Muscle layer of colon (tissue), 2 donors: ENCODE results near the gene LPCAT2.

Experiments
- H3K27ac ChIP-seq: one replicate; pipeline ENCODE4 v1.7.0; 2013; ENCODE audit warnings: low read depth, mild to moderate bottlenecking, low read length, moderate library complexity
- H3K27me3 ChIP-seq, 2 donors: one replicate each; pipeline ENCODE4 v1.7.0; 2013; ENCODE audit warnings: low read length in 2 of 2, mild to moderate bottlenecking in 2 of 2; ENCODE audit not compliant: insufficient read depth in 2 of 2, control insufficient read depth in 1 of 2
- H3K36me3 ChIP-seq: one replicate; pipeline ENCODE4 v1.7.0; 2013; ENCODE audit warnings: mild to moderate bottlenecking, low read length; ENCODE audit not compliant: insufficient read depth
- H3K4me1 ChIP-seq: one replicate; pipeline ENCODE4 v1.7.0; 2013; ENCODE audit warnings: mild to moderate bottlenecking, low read length; ENCODE audit not compliant: insufficient read depth
- H3K4me3 ChIP-seq, 2 donors: one replicate each; pipeline ENCODE4 v1.7.0; 2013; ENCODE audit warnings: low read length in 2 of 2, low read depth in 1 of 2, mild to moderate bottlenecking in 1 of 2, moderate library complexity in 1 of 2
- H3K9ac ChIP-seq: one replicate; pipeline ENCODE4 v1.7.0; 2013; ENCODE audit warnings: low read length
- H3K9me3 ChIP-seq: one replicate; pipeline ENCODE4 v1.7.0; 2013; ENCODE audit warnings: mild to moderate bottlenecking, low read length
- donor health status: abdominal sarcoma.
- donor health status: Adenocarcinoma of cecum.

LPCAT2 gene

GRCh38 chr16:55539049-55539448 lies 30.2 kb downstream of the LPCAT2 start:
- Histone ChIP-seq H3K27ac (no peak overlapping the region), H3K9ac (no peak overlapping the region), H3K9me3 (no peaks in the 10 kb centered on the region), H3K36me3 (no peaks in the 10 kb centered on the region), H3K27me3 (no peaks in the 10 kb centered on the region), H3K4me3 (no peak overlapping the region), H3K4me1 (no peaks in the 10 kb centered on the region)

- H3K9ac ChIP-seq, result no peak overlapping the region
- no peaks in the 10 kb centered on the region for H3K4me1 ChIP-seq
- no peak overlapping the region for H3K4me3 ChIP-seq
- no peaks in the 10 kb centered on the region for H3K27me3 ChIP-seq
- H3K9me3 ChIP-seq, result no peaks in the 10 kb centered on the region
- H3K36me3 ChIP-seq, result no peaks in the 10 kb centered on the region
- H3K27ac ChIP-seq, result no peak overlapping the region
These were observed 30.6 kb downstream of the LPCAT2 start for GRCh38 chr16:55539488-55539887.

- Histone ChIP-seq H3K36me3 (no peaks in the 10 kb centered on the region), H3K4me1 (no peaks in the 10 kb centered on the region), H3K27me3 (no peaks in the 10 kb centered on the region), H3K4me3 (no peak overlapping the region), H3K9me3 (no peaks in the 10 kb centered on the region), H3K27ac (no peak overlapping the region), H3K9ac (no peak overlapping the region)
These were observed 31.3 kb downstream of the LPCAT2 start for GRCh38 chr16:55540221-55540620.

GRCh38 chr16:55542459-55543082 lies 33.7 kb downstream of the LPCAT2 start:
- Histone ChIP-seq H3K27ac (no peak overlapping the region), H3K4me3 (no peak overlapping the region), H3K36me3 (no peaks in the 10 kb centered on the region), H3K27me3 (no peaks in the 10 kb centered on the region), H3K9me3 (no peaks in the 10 kb centered on the region), H3K4me1 (no peaks in the 10 kb centered on the region), H3K9ac (no peak overlapping the region)

GRCh38 chr16:55543472-55543871 lies 34.6 kb downstream of the LPCAT2 start:
- Histone ChIP-seq H3K4me1 (no peaks in the 10 kb centered on the region), H3K27me3 (no peaks in the 10 kb centered on the region), H3K9ac (no peak overlapping the region), H3K36me3 (no peaks in the 10 kb centered on the region), H3K27ac (no peak overlapping the region), H3K9me3 (no peaks in the 10 kb centered on the region), H3K4me3 (no peak overlapping the region)

- Histone ChIP-seq H3K4me1 (no peaks in the 10 kb centered on the region), H3K36me3 (no peaks in the 10 kb centered on the region), H3K9me3 (no peaks in the 10 kb centered on the region), H3K27me3 (no peaks in the 10 kb centered on the region), H3K9ac (no peak overlapping the region), H3K27ac (no peak overlapping the region), H3K4me3 (no peak overlapping the region)
These were observed 43.7 kb downstream of the LPCAT2 start for GRCh38 chr16:55552621-55553020.

- H3K4me1 ChIP-seq, result peaks cover 23% of the 10 kb centered on the region
- H3K9ac ChIP-seq, result no peak overlapping the region
- H3K9me3 ChIP-seq, result no peaks in the 10 kb centered on the region
- H3K27ac ChIP-seq, result no peak overlapping the region
- H3K4me3 ChIP-seq, result no peak overlapping the region
- no peaks in the 10 kb centered on the region for H3K36me3 ChIP-seq
- H3K27me3 ChIP-seq, result no peaks in the 10 kb centered on the region
These were observed 46.6 kb downstream of the LPCAT2 start for GRCh38 chr16:55555436-55555835.

- Histone ChIP-seq H3K9me3 (no peaks in the 10 kb centered on the region), H3K27me3 (no peaks in the 10 kb centered on the region), H3K4me1 (peaks cover 23% of the 10 kb centered on the region), H3K9ac (no peak overlapping the region), H3K36me3 (no peaks in the 10 kb centered on the region), H3K4me3 (no peak overlapping the region), H3K27ac (no peak overlapping the region)
These were observed 48.3 kb downstream of the LPCAT2 start for GRCh38 chr16:55557186-55557585.

- Histone ChIP-seq H3K36me3 (no peaks in the 10 kb centered on the region), H3K9ac (no peak overlapping the region), H3K27me3 (no peaks in the 10 kb centered on the region), H3K4me1 (peaks cover 23% of the 10 kb centered on the region), H3K9me3 (no peaks in the 10 kb centered on the region), H3K27ac (no peak overlapping the region), H3K4me3 (no peak overlapping the region)
These were observed 50.4 kb downstream of the LPCAT2 start for GRCh38 chr16:55559233-55559632.

- Histone ChIP-seq H3K4me1 (peaks cover 23% of the 10 kb centered on the region), H3K4me3 (no peak overlapping the region), H3K9ac (no peak overlapping the region), H3K27ac (no peak overlapping the region), H3K27me3 (no peaks in the 10 kb centered on the region), H3K9me3 (no peaks in the 10 kb centered on the region), H3K36me3 (no peaks in the 10 kb centered on the region)
These were observed 51.2 kb downstream of the LPCAT2 start for GRCh38 chr16:55559933-55560516.

- Histone ChIP-seq H3K4me3 (no peak overlapping the region), H3K9me3 (no peaks in the 10 kb centered on the region), H3K27me3 (no peaks in the 10 kb centered on the region), H3K36me3 (no peaks in the 10 kb centered on the region), H3K4me1 (peaks cover 23% of the 10 kb centered on the region), H3K27ac (no peak overlapping the region), H3K9ac (no peak overlapping the region)
These were observed 52.5 kb downstream of the LPCAT2 start for GRCh38 chr16:55561319-55561848.

GRCh38 chr16:55562936-55563335 lies 54.1 kb downstream of the LPCAT2 start:
- Histone ChIP-seq H3K27me3 (no peaks in the 10 kb centered on the region), H3K9me3 (no peaks in the 10 kb centered on the region), H3K9ac (no peak overlapping the region), H3K36me3 (no peaks in the 10 kb centered on the region), H3K4me1 (peaks cover 24% of the 10 kb centered on the region), H3K4me3 (no peak overlapping the region), H3K27ac (no peak overlapping the region)
